Mesothelial cell of epicardium (in vitro differentiated cells): ENCODE data around the gene TARBP2. TPM values are rescaled to one million over a fixed set of nuclear protein-coding genes. Genes with fewer than 3 reads are reported as not detected.

ENCODE experiments used
- DNase-seq, 2 experiments: peaks; one replicate each; pipeline ENCODE4 v3.0.0; 2021; ENCODE audit warnings: low spot score in 2 of 2; ENCODE audit not compliant: unreplicated experiment in 2 of 2
- H3K27ac Mint-ChIP-seq: 2 replicates; pipeline ENCODE4 v1.8.0; 2021; ENCODE audit warnings: mixed read lengths
- H3K27me3 Mint-ChIP-seq: 2 replicates; pipeline ENCODE4 v1.8.0; 2021; ENCODE audit warnings: low read depth, mixed read lengths
- H3K36me3 Mint-ChIP-seq: 2 replicates; pipeline ENCODE4 v1.8.0; 2021; ENCODE audit warnings: mixed read lengths
- H3K4me1 Mint-ChIP-seq: 2 replicates; pipeline ENCODE4 v1.8.0; 2021; ENCODE audit warnings: mixed read lengths
- H3K4me3 Mint-ChIP-seq: 2 replicates; pipeline ENCODE4 v1.8.0; 2021; ENCODE audit warnings: mild to moderate bottlenecking, moderate library complexity, mixed read lengths
- H3K9me3 Mint-ChIP-seq: 2 replicates; pipeline ENCODE4 v1.8.0; 2021; ENCODE audit warnings: mixed read lengths
- CTCF ChIP-seq: fragments of 200-600 bp; sonication (generic); IDR thresholded peaks from one replicate; pipeline ENCODE4 v1.5.0; 2021; ENCODE audit warnings: antibody characterized with exemption; ENCODE audit not compliant: unreplicated experiment
- total RNA-seq: library from RNA; stranded (reverse); gene quantifications from 3 replicates; pipeline ENCODE4 v1.2.1, GENCODE V29; 2021

Gene TARBP2
- total RNA-seq, 1 donor from 2014 or later, result 50.4 TPM

DNA sequence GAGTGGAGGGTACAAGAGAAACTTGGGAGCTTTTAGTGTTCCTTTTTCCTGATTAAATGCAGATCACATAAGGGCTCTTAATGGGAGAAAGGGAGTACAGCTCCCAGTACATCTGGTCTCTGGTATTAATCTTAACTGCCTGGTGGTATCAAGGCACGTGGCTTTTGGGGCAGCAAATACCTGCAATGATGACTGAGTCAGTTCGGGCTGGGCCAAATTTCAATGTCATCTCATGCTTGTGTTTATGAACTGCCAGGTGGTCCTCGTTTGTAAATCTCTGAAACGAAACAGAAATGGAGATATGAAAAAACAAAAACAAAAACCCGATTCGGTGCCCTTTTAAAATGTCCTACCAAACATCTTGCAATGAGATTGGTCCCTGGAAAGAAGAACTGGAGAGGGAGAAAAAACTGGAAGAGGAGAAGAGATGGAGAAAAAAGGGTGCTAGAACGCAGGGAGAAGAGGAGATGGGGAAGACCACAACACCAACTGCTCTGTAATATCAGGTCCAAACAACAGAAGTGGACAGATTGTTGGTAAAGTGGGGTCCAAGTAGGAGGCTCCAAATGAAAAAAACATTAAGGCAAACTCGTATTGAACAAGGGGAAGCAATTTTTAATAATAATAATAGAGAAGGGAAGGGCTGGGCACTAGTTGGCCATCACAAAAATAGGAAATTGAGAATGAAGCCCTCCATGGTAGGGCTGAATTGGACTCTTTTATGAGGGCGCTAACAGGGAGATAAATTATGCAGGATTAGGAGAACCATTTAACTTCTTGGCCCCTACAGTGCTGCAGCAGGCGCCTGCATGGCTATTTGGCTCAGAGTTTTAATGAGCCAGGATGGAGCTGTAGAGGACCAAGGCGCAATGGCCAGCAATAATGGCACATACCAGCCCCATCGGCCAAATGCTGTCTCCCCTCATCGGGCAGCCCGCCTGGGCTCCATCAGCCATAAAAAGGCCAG lies 51.6 kb downstream of the TARBP2 start:
- Mint-ChIP-seq H3K4me3 (no peak overlapping the region), H3K36me3 (peaks cover 26% of the 10 kb centered on the region), H3K27me3 (no peaks in the 10 kb centered on the region), H3K27ac (no peak overlapping the region), H3K9me3 (no peaks in the 10 kb centered on the region), H3K4me1 (no peaks in the 10 kb centered on the region)
- no peak for DNase-seq
- no peak for TF ChIP-seq CTCF

Other genes with a start within 250 kb of the TARBP2 start
- gene ESPL1, start 233.0 kb upstream of the TARBP2 start, total RNA-seq, result 15.7 to 20.8 TPM (median 15.9 TPM) in 3 replicates
- 328 to 339 TPM (median 338 TPM) in 3 replicates for gene PFDN5, start 205.7 kb upstream of the TARBP2 start, total RNA-seq
- 50.1 to 55.9 TPM (median 53.8 TPM) in 3 replicates for gene MYG1, start 201.6 kb upstream of the TARBP2 start, total RNA-seq
- 77.2 to 85.4 TPM (median 84.8 TPM) in 3 replicates for gene AAAS, start 179.7 kb upstream of the TARBP2 start, total RNA-seq
- 0.27 to 0.62 TPM (median 0.47 TPM) in 3 replicates for gene SP7, start 164.9 kb upstream of the TARBP2 start, total RNA-seq
- gene SP1, start 121.1 kb upstream of the TARBP2 start, total RNA-seq, result 112 to 120 TPM (median 116 TPM) in 3 replicates
- gene AMHR2, start 77.4 kb upstream of the TARBP2 start, total RNA-seq, result 11.1 to 13.8 TPM (median 12.3 TPM) in 3 replicates
- 74.1 to 87.4 TPM (median 76.2 TPM) in 3 replicates for gene PRR13, start 59.5 kb upstream of the TARBP2 start, total RNA-seq
- 1,058 to 1,073 TPM (median 1,066 TPM) in 3 replicates for gene PCBP2, start 49.2 kb upstream of the TARBP2 start, total RNA-seq
- 35.4 to 41.8 TPM (median 37.0 TPM) in 3 replicates for gene MAP3K12, start 1.8 kb upstream of the TARBP2 start, total RNA-seq
- not detected in 3 replicates for gene NPFF, start 6.2 kb downstream of the TARBP2 start, total RNA-seq
- gene ATF7, start 125.1 kb downstream of the TARBP2 start, total RNA-seq, result 35.4 to 38.6 TPM (median 36.3 TPM) in 3 replicates
- 356 to 359 TPM (median 356 TPM) in 3 replicates for gene ATP5MC2, start 174.8 kb downstream of the TARBP2 start, total RNA-seq
- gene CALCOCO1, start 226.2 kb downstream of the TARBP2 start, total RNA-seq, result 124 to 130 TPM (median 124 TPM) in 3 replicates